Measurements from ENCODE around the gene TMEM272. TPM values are rescaled to one million over a fixed set of nuclear protein-coding genes. Genes with fewer than 3 reads are reported as not detected.
"Not testable (repeated sequence)": the region's sequence is repeated elsewhere in the genome, so short reads cannot be mapped to it uniquely, and the experiment has no call there.

TMEM272 gene
- total RNA-seq, 1 experiment from 2014 or later: not detected

DNA sequence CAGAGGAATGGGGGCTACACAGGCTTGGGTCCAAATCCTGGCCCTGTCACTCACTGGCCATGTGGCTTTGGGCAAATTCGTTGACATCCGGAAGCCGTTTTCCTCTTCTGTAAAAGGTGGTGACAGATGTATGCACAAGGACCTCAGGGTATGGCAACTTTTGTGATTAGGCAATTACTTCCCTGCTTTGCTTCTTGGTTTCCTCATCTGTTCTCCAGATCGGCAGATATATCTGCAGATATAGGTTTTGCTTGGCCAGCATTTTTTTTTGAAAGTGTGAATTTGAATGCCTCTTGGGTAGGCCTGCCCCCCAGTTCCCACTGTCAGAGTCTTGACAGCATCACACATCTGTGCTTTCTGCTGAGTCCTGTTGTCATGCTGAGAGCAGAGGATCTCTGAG is 17.7 kb downstream of the TMEM272 start:
- CTCF ChIA-PET: no interaction called here
- intact Hi-C loops (cut with micrococcal nuclease; ENCODE audit: unreplicated experiment): no loop called here
- no peaks in the 10 kb centered on the region for H3K4me1 Mint-ChIP-seq (ENCODE audit: low read depth, unreplicated experiment)
- TF ChIP-seq, protein P1, sequence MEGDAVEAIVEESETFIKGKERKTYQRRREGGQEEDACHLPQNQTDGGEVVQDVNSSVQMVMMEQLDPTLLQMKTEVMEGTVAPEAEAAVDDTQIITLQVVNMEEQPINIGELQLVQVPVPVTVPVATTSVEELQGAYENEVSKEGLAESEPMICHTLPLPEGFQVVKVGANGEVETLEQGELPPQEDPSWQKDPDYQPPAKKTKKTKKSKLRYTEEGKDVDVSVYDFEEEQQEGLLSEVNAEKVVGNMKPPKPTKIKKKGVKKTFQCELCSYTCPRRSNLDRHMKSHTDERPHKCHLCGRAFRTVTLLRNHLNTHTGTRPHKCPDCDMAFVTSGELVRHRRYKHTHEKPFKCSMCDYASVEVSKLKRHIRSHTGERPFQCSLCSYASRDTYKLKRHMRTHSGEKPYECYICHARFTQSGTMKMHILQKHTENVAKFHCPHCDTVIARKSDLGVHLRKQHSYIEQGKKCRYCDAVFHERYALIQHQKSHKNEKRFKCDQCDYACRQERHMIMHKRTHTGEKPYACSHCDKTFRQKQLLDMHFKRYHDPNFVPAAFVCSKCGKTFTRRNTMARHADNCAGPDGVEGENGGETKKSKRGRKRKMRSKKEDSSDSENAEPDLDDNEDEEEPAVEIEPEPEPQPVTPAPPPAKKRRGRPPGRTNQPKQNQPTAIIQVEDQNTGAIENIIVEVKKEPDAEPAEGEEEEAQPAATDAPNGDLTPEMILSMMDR (IDR thresholded peaks at IDR 0.05; ENCODE audit: unreplicated experiment): no peak
- H3K9me3 Mint-ChIP-seq (ENCODE audit: low read depth, unreplicated experiment): no peaks in the 10 kb centered on the region
- H3K27me3 Mint-ChIP-seq (ENCODE audit: unreplicated experiment): peaks cover 50% of the 10 kb centered on the region
- H3K36me3 Mint-ChIP-seq (ENCODE audit: insufficient read depth, unreplicated experiment): no peaks in the 10 kb centered on the region
- H3K27ac Mint-ChIP-seq (ENCODE audit: unreplicated experiment): no peak overlapping the region
- BruUV-seq (replicated peaks): no TSS peak
- DNase-seq: no peak
- no peak overlapping the region for H3K4me3 Mint-ChIP-seq (ENCODE audit: low read depth, unreplicated experiment)

DNA sequence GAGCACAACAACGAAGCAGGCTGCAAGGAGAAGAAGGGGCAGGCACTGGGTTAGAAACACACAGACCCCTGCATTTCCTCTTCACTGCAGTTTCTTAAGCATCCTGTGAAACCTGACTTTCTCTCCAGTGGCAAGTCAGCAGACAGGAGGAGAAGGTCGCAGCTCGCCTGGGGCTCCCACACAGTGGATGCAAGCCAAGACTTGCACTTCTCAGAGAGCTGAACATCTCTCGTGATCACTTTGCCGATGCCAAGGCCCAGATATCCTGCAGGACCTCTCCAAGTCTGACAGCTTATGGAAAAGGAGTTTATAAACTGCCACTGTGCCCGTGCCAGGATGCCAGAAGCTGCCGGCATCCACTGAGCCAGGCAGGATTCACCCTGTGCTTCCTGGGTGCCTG is 18.4 kb downstream of the TMEM272 start:
- TF ChIP-seq, protein P1 (IDR thresholded peaks at IDR 0.05; ENCODE audit: unreplicated experiment): no peak
- H3K9me3 Mint-ChIP-seq (ENCODE audit: low read depth, unreplicated experiment): no peaks in the 10 kb centered on the region
- no peaks in the 10 kb centered on the region for H3K4me1 Mint-ChIP-seq (ENCODE audit: low read depth, unreplicated experiment)
- intact Hi-C loops (cut with micrococcal nuclease; ENCODE audit: unreplicated experiment): no loop called here
- no peak overlapping the region for H3K27ac Mint-ChIP-seq (ENCODE audit: unreplicated experiment)
- no peak for DNase-seq
- H3K36me3 Mint-ChIP-seq (ENCODE audit: insufficient read depth, unreplicated experiment): no peaks in the 10 kb centered on the region
- H3K4me3 Mint-ChIP-seq (ENCODE audit: low read depth, unreplicated experiment): no peak overlapping the region
- H3K27me3 Mint-ChIP-seq (ENCODE audit: unreplicated experiment): peaks cover 44% of the 10 kb centered on the region
- CTCF ChIA-PET: no interaction called here
- BruUV-seq (replicated peaks): no TSS peak

DNA sequence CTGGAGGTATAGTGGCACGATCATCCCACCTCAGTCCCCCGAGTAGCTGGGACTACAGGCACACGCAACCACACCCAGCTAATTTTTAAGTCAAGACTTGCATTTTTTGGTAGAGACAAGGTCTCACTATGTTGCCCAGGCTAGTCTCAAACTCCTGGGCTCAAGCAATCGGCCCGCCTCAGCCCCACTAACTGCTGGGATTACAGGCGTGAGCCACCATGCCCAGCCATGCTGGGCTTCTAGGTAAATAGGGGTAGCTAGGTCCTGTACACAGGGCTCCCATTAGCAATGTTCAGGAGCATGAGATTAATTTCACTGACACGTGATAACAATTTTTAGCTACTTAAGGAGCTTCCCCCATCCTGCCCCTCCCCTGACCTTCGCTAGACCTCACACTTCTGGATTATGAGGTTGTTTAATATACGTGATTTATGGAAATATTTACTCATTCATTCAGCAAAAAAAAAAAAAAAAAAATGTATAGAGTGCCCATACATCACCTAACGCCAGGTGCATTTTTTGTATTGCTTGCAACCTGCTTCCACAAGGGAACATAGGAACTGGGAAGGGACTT is 19.2 kb downstream of the TMEM272 start:
- intact Hi-C loops (cut with micrococcal nuclease; ENCODE audit: unreplicated experiment): no loop called here
- H3K27me3 Mint-ChIP-seq (ENCODE audit: unreplicated experiment): peaks cover 51% of the 10 kb centered on the region
- H3K9me3 Mint-ChIP-seq (ENCODE audit: low read depth, unreplicated experiment): no peaks in the 10 kb centered on the region
- DNase-seq: no peak
- H3K4me1 Mint-ChIP-seq (ENCODE audit: low read depth, unreplicated experiment): no peaks in the 10 kb centered on the region
- H3K27ac Mint-ChIP-seq (ENCODE audit: unreplicated experiment): no peak overlapping the region
- H3K36me3 Mint-ChIP-seq (ENCODE audit: insufficient read depth, unreplicated experiment): no peaks in the 10 kb centered on the region
- TF ChIP-seq, protein P1 (IDR thresholded peaks at IDR 0.05; ENCODE audit: unreplicated experiment): no peak
- CTCF ChIA-PET: no interaction called here
- BruUV-seq (replicated peaks): no TSS peak
- H3K4me3 Mint-ChIP-seq (ENCODE audit: low read depth, unreplicated experiment): no peak overlapping the region

DNA sequence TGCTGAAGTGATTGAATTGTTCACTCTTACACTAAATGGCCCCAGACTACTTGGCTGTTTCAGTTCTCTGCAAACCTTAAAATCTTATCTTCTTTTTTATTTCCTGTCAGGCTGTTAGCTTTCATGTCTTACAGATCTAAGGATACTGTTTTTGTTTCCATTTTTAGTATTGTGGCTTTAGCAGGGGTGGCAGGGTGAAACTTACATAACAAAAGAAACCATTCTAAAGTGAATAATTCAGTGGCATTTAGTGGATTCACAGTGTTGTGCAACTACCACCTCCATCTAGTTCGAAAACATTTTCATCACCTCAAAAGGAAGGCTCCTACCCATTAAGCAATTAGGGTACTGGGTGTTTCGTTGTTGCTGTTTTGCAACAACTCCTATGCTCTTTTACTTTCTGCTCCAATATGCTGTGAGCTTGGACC is 19.8 kb downstream of the TMEM272 start:
- CTCF ChIA-PET: no interaction called here
- no peaks in the 10 kb centered on the region for H3K36me3 Mint-ChIP-seq (ENCODE audit: insufficient read depth, unreplicated experiment)
- H3K4me1 Mint-ChIP-seq (ENCODE audit: low read depth, unreplicated experiment): no peaks in the 10 kb centered on the region
- intact Hi-C loops (cut with micrococcal nuclease; ENCODE audit: unreplicated experiment): no loop called here
- H3K27ac Mint-ChIP-seq (ENCODE audit: unreplicated experiment): no peak overlapping the region
- DNase-seq: no peak
- BruUV-seq (replicated peaks): no TSS peak
- no peak overlapping the region for H3K4me3 Mint-ChIP-seq (ENCODE audit: low read depth, unreplicated experiment)
- no peaks in the 10 kb centered on the region for H3K9me3 Mint-ChIP-seq (ENCODE audit: low read depth, unreplicated experiment)
- TF ChIP-seq, protein P1 (IDR thresholded peaks at IDR 0.05; ENCODE audit: unreplicated experiment): no peak
- H3K27me3 Mint-ChIP-seq (ENCODE audit: unreplicated experiment): peaks cover 54% of the 10 kb centered on the region

DNA sequence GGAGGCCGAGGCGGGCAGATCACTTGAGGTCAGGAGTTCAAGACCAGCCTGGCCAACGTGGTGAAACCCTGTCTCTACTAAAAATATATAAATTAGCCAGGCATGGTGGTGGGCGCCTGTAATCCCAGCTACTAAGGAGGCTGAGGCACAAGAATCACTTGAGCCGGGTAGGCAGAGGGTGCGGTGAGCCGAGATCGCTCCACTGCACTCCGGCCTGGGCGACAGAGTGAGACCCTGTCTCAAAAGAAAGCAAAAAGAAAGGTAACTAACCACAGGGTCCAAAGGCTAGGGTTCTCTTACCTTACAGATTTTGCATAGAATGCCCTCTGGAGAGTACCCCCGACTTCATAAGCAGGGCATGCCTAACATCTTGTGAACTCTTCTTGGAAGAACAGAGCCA is 20.3 kb downstream of the TMEM272 start:
- H3K27ac Mint-ChIP-seq (ENCODE audit: unreplicated experiment); H3K4me3 Mint-ChIP-seq (ENCODE audit: low read depth, unreplicated experiment); intact Hi-C loops (cut with micrococcal nuclease; ENCODE audit: unreplicated experiment); CTCF ChIA-PET; H3K9me3 Mint-ChIP-seq (ENCODE audit: low read depth, unreplicated experiment); BruUV-seq (replicated peaks); H3K4me1 Mint-ChIP-seq (ENCODE audit: low read depth, unreplicated experiment); DNase-seq; H3K36me3 Mint-ChIP-seq (ENCODE audit: insufficient read depth, unreplicated experiment): not testable (repeated sequence)
- H3K27me3 Mint-ChIP-seq (ENCODE audit: unreplicated experiment): peaks cover 54% of the 10 kb centered on the region
